Left hindlimb (tissue), 1 donor: Measurements from ENCODE around the gene PRDM16.

Experiments
- DNase-seq: peaks from one replicate; pipeline ENCODE4 v3.0.0-alpha.2; 2018

The PRDM16 gene

GRCh38 chr1:3469104-3469848 is 400.3 kb downstream of the PRDM16 start:
- DNase-seq, result peak; percentile 24

DNA sequence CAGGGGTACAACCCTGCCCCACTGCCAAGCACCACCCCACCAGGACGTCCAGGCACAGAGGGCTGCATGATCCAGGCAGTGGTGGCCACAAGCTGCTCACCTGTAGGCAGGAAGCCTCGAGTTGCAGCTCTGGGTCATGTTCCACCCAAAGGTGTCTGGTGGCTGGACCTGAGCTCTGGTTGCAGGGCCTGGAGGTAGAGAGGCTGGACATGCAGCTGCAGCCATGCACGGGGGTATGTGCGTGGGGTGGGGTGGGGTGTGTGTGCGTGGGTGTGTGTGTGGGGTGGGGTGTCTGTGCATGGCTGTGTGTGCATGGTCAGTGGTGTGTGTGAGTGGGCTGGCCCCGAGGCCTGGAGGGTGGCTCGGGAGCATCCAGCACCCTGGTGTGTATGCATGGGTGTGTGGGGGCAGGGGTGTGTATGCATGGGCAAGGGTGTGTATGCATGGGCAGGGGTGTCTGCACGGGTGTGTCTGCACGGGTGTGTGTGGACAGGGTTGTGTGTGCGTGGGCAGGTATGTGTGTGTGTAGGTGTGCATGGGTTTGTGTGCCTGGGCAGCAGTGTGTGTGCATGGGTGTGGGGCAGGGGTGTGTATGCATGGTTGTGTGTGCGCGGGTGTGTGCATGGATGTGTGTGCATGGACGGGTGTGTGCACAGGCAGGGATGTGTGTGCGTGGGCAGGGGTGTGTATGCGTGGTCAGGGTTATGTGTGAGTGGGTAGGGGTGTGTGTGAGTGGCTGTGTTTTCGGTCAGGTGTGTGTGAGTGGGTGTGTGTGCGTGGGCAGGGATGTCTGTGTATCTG is 401.0 kb downstream of the PRDM16 start:
- DNase-seq, result peak; percentile 24

- peak; percentile 18 for DNase-seq
Observed at GRCh38 chr1:3470650-3471355, 401.8 kb downstream of the PRDM16 start.

DNA sequence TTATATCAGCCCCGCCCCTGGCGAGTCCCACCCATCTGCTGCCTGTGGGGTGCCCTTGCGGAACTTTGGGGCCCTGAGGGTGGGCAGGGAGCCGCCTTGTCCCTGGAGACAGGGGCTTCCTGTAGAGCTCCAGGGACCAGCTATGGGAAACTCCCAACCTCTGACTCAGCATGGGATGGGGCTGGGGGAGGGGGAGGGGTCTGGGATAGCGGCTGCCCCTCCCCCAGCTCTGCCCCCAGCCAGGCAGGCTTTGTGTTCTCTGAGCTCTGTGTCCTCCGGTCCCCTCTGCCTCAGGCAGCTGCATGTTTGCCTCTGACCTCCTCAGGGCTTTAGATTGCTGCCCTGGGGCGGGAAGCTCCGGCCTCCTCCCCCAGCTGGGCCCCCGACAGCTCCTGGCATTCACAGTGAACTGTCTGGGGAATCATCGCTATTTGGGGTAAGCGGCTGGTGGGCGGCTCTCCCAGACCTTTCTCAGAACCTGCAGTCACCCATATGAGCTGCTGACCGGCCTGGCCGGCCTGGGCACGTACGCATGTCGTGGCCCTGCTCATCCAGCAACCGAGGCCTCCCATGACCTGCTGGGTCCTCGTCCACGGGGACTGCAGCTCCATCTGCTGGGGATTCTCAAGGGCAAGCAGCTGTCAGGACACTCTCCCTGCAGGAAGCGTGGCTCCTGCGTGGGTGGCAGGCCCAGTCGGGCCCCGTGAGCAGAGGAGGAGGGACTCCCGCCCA is 402.5 kb downstream of the PRDM16 start:
- peak; percentile 59 for DNase-seq

DNA sequence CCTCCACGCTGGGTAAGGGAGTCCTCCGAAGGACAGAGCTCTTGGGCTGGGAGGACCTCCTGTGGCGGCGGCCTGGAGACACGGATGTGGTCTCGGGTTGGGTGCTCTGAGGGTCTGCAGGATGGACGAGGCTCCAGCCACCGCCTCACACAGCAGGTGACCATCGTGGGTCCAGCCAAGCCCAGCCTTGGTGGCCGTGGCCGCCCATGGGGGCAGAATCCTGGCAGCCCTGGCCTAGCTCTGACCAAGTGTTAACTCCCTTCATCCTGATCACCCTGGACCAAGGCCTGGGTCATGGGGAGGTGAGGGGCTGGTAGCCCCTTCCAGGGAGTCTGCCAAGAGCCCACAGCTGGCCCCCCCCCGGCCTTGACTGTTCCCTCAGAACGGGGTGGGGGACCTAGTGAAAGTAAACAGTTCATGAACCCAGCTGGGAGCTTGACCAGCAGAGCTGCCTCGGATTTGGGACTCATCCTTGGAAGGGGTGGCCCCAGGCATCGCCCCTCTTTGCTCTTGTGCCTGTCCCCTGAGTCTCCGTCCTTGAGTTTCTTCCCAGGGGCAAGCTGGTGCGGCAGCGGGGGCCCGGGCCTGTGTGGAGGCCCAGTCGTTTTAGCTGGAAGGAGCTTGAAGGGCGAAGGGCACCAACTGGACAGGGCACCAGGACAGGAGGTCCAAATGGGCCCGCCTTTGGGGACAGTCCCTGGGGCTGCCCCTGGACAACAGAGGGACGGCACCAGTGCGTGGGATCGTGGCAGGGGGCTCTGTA is 403.3 kb downstream of the PRDM16 start:
- peak; percentile 10 for DNase-seq

GRCh38 chr1:3472906-3473305 is 403.9 kb downstream of the PRDM16 start:
- DNase-seq, result no peak

DNA sequence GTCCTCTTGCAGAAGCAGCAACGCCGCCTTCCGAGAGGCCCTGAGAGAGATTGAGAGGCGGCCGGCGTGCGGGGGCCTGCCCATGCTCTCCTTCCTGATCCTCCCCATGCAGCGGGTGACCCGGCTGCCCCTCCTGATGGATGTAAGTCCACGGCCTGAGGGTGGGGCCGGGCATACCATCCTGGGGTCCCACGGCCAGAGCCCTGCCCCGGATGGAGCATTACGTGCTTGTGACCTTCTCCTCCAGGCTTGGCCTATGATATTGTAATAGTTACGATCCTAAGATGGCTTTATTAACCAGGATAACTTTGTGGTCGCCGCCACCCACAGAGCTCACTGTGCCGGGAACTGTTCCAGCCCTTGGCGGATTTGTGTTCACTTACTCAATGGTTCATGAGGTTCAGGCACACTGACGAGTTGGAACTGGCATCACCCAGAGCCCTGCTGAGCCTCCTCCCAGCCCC is 404.4 kb downstream of the PRDM16 start:
- peak; percentile 73 for DNase-seq

DNA sequence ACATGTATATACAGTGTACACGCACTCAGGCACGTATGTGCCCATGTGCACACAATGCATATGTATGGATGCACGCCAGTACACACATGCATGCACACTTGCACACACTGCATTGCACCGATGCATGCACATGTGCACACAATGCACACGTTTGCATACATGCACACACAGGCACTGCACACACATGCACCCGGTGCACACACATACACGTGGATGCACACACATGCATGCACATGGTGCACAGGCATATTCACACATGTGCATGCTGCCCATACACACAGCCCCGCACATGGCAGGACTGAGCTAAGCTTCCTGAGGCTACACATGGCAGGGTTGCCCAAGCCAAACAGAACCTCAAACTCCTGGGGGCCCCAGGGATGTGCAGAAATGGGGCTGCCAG is 405.0 kb downstream of the PRDM16 start:
- DNase-seq, result no peak

DNA sequence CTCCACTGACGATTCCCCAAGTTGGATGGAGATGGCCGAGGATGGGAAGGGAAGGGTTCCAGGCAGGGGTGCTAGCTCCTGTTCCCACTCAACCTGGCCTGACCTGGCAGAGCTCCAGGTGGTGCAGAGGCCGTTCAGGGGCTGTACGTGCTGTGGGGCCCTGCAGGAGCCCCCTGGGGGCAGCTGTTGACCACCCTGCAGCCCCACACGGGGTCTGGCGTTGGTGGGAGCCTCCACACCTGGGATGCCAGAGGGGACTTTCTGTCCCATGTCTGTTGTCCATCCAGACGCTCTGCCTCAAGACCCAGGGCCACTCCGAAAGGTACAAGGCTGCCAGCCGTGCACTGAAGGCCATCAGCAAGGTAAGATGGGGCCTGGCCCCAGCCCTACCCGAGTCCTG is 405.4 kb downstream of the PRDM16 start:
- no peak for DNase-seq

- no peak for DNase-seq
Observed at GRCh38 chr1:3475839-3476573, 407.0 kb downstream of the PRDM16 start.

- no peak for DNase-seq
Observed at GRCh38 chr1:3476666-3477065, 407.7 kb downstream of the PRDM16 start.

GRCh38 chr1:3477241-3477995 is 408.4 kb downstream of the PRDM16 start:
- no peak for DNase-seq

DNA sequence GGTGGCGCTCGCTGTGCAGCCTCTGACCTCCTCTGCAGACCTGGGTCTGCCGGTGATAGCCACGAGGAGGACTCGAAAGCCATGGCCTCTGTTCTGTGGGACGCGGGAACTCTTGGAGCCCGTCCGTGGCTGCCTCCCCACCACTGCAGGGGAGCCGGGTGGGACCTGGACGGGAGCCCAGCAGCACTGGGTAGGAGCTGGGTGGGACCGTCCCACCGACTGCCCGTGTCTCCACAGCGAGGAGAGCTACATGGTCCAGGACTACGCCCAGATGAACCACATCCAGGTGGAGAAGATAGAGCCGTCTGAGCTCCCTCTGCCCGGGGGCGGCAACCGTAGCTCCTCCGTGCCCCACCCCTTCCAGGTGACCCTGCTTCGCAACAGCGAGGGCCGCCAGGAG is 409.2 kb downstream of the PRDM16 start:
- DNase-seq, result no peak

DNA sequence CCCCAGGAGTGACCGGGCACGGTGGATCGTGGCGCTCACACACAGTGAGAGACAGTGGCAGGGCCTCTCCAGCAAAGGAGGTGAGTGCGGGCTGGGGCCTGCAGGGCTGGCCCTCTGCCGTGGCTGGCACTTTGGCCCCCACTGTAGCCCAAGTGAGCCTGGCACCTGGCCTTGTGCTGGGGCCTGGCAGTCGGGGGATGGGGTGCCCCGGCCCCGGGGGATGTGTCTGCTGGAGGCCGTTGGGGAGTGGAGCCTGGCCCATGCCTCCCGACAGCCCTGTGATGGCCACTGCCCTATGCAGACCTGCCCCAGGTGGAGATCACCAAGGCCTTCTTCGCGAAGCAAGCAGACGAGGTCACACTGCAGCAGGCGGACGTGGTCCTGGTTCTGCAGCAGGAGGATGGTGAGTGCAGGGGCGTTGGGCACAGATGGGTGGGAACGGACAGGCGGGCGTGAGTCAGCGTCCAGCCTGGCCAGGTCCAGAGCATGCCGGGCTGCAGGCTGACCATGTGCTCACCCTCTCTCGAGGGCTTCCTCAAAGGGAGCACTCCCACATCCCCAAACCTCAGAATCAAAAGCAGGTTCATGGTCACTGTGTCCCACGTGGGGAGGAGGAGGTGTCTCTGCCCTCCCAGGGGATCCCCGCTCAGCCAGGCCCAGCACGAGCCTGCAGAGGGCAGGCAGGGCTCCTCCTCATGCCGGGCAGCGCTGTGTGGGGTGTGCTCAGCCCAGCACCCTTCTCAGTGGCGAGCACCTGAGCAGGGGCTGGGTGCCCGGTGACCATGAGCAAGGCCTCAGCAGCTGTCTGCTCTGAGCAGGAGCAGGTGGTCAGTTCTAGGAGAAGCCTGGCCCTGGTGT is 410.7 kb downstream of the PRDM16 start:
- no peak for DNase-seq

DNA sequence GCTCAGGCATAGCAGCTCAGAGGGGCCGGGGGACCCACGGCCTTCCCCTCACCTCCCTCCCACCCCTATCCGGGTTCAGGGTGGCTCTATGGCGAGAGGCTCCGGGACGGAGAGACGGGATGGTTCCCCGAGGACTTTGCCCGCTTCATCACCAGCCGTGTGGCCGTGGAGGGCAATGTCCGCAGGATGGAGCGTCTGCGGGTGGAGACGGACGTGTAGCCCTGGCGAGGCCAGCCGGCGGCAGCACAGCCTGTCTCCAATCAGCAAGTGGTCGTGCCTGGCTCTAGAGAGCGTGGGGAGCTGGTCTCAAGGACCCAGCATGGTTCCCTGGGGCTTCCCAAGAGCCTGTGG is 411.3 kb downstream of the PRDM16 start:
- no peak for DNase-seq

DNA sequence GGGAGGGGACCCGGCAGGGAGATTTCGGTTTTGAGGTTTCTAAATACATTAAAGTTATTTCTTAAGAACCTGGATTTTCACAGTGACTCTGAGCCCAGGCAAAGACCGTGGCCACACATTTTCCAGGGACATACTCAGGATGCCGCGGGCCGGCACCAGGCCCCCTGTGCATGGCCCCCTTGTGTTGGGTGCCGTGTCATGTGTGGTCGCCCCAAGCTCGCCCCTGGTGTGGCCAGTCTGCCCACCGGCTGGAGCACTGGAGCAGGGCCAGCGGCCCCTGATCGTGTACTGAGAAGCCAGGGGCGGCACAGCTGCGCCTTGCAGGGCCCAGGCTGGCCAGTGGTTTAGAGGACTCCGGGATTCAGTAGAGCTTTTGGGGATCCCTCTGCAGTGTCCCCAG is 412.0 kb downstream of the PRDM16 start:
- no peak for DNase-seq

DNA sequence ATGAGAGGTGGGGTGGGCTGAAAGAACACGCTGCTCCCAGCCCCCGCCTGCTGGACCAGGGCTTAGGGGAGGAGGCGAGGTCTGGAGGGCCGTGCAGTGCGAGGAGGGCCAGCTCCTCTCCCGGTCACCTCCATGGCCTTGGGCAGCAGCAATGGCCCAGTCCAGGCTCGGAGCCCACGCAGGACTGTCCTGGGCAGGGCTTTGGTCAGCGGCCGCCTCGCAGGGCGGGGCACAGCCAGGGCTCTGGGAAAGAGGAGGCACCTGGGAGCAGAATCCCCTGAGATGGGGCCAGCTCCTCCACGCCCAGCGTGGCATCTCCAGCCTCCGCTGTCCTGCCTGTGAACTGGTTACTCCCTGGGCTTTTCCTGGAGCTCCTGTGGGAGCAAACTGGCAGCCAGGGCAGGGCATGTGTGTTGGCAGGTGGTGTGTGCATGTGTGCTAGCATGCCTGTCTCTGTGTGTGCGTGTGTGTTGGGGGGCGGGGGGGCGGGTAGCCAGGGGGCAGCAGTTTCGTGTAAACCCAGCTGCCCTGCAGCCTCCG is 412.9 kb downstream of the PRDM16 start:
- no peak for DNase-seq

- no peak for DNase-seq
Observed at GRCh38 chr1:3482378-3482849, 413.4 kb downstream of the PRDM16 start.

GRCh38 chr1:3483380-3483779 is 414.4 kb downstream of the PRDM16 start:
- no peak for DNase-seq
